Astrocyte (in vitro differentiated cells and primary cell): ENCODE results near the gene ADAM29. TPM values are rescaled to one million over a fixed set of nuclear protein-coding genes. Genes with fewer than 3 reads are reported as not detected.

Experiments used
- DNase-seq: peaks from one replicate; pipeline ENCODE4 v3.0.0-alpha.2; 2010; ENCODE audit warnings: low read depth
- FAIRE-seq: peaks from 2 replicates; lab custom pipeline; 2011; peaks lifted over from hg19 to GRCh38; lab: Jason Lieb, UNC
- H2AFZ ChIP-seq: 2 replicates; pipeline ENCODE4 v1.6.0; 2012; ENCODE audit warnings: low read depth, low read length, inconsistent platforms
- H3K27ac ChIP-seq: 2 replicates; pipeline ENCODE4 v1.5.1; 2011; ENCODE audit warnings: low read depth, low read length, inconsistent platforms
- H3K27me3 ChIP-seq: 2 replicates; pipeline ENCODE4 v1.6.0; 2011; ENCODE audit warnings: low read length, inconsistent platforms; ENCODE audit not compliant: insufficient read depth
- H3K36me3 ChIP-seq: 2 replicates; pipeline ENCODE4 v1.5.1; 2011; ENCODE audit warnings: low read length, inconsistent platforms; ENCODE audit not compliant: insufficient read depth
- H3K4me1 ChIP-seq: 2 replicates; pipeline ENCODE4 v1.5.1; 2011; ENCODE audit warnings: low read length, inconsistent platforms; ENCODE audit not compliant: insufficient read depth
- H3K4me2 ChIP-seq: 2 replicates; pipeline ENCODE4 v1.6.0; 2012; ENCODE audit warnings: low read length, inconsistent platforms
- H3K4me3 ChIP-seq: 2 replicates; pipeline ENCODE4 v1.5.1; 2011; ENCODE audit warnings: low read depth, mild to moderate bottlenecking, low read length, inconsistent platforms; ENCODE audit not compliant: insufficient read depth
- H3K79me2 ChIP-seq: 2 replicates; pipeline ENCODE4 v1.6.0; 2012; ENCODE audit warnings: mild to moderate bottlenecking, low read length, inconsistent platforms; ENCODE audit not compliant: insufficient read depth
- H3K9ac ChIP-seq: 2 replicates; pipeline ENCODE4 v1.6.0; 2012; ENCODE audit warnings: mild to moderate bottlenecking, low read length, inconsistent platforms
- H3K9me3 ChIP-seq: 2 replicates; pipeline ENCODE4 v1.5.1; 2012; ENCODE audit warnings: low read depth, mild to moderate bottlenecking, low read length, inconsistent platforms; ENCODE audit not compliant: insufficient read depth
- H4K20me1 ChIP-seq: 2 replicates; pipeline ENCODE4 v1.6.0; 2012; ENCODE audit warnings: low read length, inconsistent platforms; ENCODE audit not compliant: insufficient read depth
- H3K27ac Mint-ChIP-seq: one replicate; pipeline ENCODE4 v1.8.0; 2021; ENCODE audit warnings: mild to moderate bottlenecking, mixed read lengths; ENCODE audit not compliant: unreplicated experiment
- H3K27me3 Mint-ChIP-seq: one replicate; pipeline ENCODE4 v1.8.0; 2021; ENCODE audit warnings: low read depth, mixed read lengths; ENCODE audit not compliant: unreplicated experiment
- H3K36me3 Mint-ChIP-seq: one replicate; pipeline ENCODE4 v1.8.0; 2021; ENCODE audit warnings: low read depth, mixed read lengths; ENCODE audit not compliant: unreplicated experiment
- H3K4me1 Mint-ChIP-seq: one replicate; pipeline ENCODE4 v1.8.0; 2021; ENCODE audit warnings: low read depth, mixed read lengths; ENCODE audit not compliant: unreplicated experiment
- H3K4me3 Mint-ChIP-seq: one replicate; pipeline ENCODE4 v1.8.0; 2021; ENCODE audit warnings: mild to moderate bottlenecking, moderate library complexity, mixed read lengths; ENCODE audit not compliant: unreplicated experiment
- H3K9me3 Mint-ChIP-seq: one replicate; pipeline ENCODE4 v1.8.0; 2021; ENCODE audit warnings: mild to moderate bottlenecking, mixed read lengths; ENCODE audit not compliant: unreplicated experiment
- EZH2 ChIP-seq: IDR thresholded peaks from 2 replicates; pipeline ENCODE4 v1.6.1; 2012; ENCODE audit warnings: mild to moderate bottlenecking, low read length, inconsistent platforms; ENCODE audit not compliant: insufficient read depth
- total RNA-seq: library from RNA; stranded (reverse); gene quantifications from 2 replicates; pipeline ENCODE4 v1.2.1, GENCODE V29; 2021
- TF ChIP-seq, protein P1 (sequence below): IDR thresholded peaks from 2 replicates; pipeline ENCODE4 v1.5.1; 2011; ENCODE audit warnings: low read depth, mild to moderate bottlenecking, inconsistent platforms, low read length, moderate library complexity; ENCODE audit not compliant: insufficient read depth

ADAM29 gene
- total RNA-seq, 1 donor from 2014 or later = not detected

DNA sequence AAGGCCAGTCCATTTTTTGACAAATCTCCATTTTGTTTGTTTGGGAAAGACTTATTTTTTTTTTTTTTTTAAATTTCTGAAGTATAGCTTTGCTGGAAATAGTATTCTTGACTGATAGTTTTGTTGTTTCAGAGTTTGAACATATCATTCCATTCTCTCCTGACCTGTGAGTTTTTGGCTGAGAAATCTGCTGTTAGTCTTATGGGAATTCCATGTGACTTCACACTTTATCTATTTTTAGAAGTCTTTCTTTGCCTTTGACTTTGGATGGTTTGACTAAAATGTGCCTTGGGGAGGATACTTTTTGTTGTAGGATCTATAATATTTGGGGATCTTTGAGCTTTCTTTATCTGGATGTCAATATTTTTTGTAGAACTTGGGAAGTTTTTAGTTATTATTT, 10.7 kb upstream of the ADAM29 start:
- TF ChIP-seq, protein P1, sequence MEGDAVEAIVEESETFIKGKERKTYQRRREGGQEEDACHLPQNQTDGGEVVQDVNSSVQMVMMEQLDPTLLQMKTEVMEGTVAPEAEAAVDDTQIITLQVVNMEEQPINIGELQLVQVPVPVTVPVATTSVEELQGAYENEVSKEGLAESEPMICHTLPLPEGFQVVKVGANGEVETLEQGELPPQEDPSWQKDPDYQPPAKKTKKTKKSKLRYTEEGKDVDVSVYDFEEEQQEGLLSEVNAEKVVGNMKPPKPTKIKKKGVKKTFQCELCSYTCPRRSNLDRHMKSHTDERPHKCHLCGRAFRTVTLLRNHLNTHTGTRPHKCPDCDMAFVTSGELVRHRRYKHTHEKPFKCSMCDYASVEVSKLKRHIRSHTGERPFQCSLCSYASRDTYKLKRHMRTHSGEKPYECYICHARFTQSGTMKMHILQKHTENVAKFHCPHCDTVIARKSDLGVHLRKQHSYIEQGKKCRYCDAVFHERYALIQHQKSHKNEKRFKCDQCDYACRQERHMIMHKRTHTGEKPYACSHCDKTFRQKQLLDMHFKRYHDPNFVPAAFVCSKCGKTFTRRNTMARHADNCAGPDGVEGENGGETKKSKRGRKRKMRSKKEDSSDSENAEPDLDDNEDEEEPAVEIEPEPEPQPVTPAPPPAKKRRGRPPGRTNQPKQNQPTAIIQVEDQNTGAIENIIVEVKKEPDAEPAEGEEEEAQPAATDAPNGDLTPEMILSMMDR = no peak
- Histone ChIP-seq H4K20me1 (no peaks in the 10 kb centered on the region), H3K79me2 (no peaks in the 10 kb centered on the region), H3K4me1 (no peaks in the 10 kb centered on the region), H3K9ac (no peak overlapping the region), H3K27ac (no peak overlapping the region), H3K4me3 (no peak overlapping the region), H3K27me3 (no peaks in the 10 kb centered on the region), H3K36me3 (no peaks in the 10 kb centered on the region), H2AFZ (no peak overlapping the region), H3K9me3 (peaks cover 5% of the 10 kb centered on the region), H3K4me2 (no peak overlapping the region)
- no peak for DNase-seq
- no peak for FAIRE-seq
- H3K9me3 Mint-ChIP-seq = peaks cover 12% of the 10 kb centered on the region
- H3K4me3 Mint-ChIP-seq = no peak overlapping the region
- H3K27me3 Mint-ChIP-seq = no peaks in the 10 kb centered on the region
- peaks cover 2% of the 10 kb centered on the region for H3K4me1 Mint-ChIP-seq
- no peak overlapping the region for H3K27ac Mint-ChIP-seq
- peaks cover 1% of the 10 kb centered on the region for H3K36me3 Mint-ChIP-seq

DNA sequence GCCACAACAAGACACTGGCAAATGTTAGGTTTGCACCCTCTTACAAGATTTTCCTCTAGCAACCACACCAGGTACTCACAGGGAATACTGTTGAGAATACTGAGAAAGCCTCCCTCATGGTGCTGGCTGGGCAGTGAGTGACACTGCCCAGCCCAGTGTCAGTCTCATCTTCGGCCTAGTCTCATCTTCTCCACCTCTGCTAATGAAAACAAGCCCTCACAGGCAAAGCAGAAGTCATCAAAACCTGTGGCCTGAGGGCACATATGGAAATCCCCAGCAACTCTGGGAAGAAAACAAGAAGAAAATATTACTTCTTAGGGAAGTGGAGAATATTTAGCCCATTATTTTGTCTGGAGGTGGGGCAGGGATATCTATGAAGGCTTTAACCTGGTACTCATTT, 7.9 kb upstream of the ADAM29 start:
- no peak for FAIRE-seq
- no peak overlapping the region for H3K4me2 ChIP-seq
- no peaks in the 10 kb centered on the region for H3K27me3 Mint-ChIP-seq
- no peak overlapping the region for H3K9ac ChIP-seq
- H3K27ac Mint-ChIP-seq = no peak overlapping the region
- no peak overlapping the region for H3K4me3 Mint-ChIP-seq
- no peaks in the 10 kb centered on the region for H3K36me3 Mint-ChIP-seq
- no peak for DNase-seq
- H3K9me3 ChIP-seq = peaks cover 5% of the 10 kb centered on the region
- no peaks in the 10 kb centered on the region for H3K4me1 Mint-ChIP-seq
- H3K9me3 Mint-ChIP-seq = peaks cover 7% of the 10 kb centered on the region
- no peak overlapping the region for H3K27ac ChIP-seq
- H3K27me3 ChIP-seq = no peaks in the 10 kb centered on the region
- H3K4me3 ChIP-seq = no peak overlapping the region
- H2AFZ ChIP-seq = no peak overlapping the region
- H3K4me1 ChIP-seq = no peaks in the 10 kb centered on the region
- no peak for TF ChIP-seq EZH2
- TF ChIP-seq, protein P1 = no peak
- H3K36me3 ChIP-seq = no peaks in the 10 kb centered on the region
- H4K20me1 ChIP-seq = no peaks in the 10 kb centered on the region
- no peaks in the 10 kb centered on the region for H3K79me2 ChIP-seq

DNA sequence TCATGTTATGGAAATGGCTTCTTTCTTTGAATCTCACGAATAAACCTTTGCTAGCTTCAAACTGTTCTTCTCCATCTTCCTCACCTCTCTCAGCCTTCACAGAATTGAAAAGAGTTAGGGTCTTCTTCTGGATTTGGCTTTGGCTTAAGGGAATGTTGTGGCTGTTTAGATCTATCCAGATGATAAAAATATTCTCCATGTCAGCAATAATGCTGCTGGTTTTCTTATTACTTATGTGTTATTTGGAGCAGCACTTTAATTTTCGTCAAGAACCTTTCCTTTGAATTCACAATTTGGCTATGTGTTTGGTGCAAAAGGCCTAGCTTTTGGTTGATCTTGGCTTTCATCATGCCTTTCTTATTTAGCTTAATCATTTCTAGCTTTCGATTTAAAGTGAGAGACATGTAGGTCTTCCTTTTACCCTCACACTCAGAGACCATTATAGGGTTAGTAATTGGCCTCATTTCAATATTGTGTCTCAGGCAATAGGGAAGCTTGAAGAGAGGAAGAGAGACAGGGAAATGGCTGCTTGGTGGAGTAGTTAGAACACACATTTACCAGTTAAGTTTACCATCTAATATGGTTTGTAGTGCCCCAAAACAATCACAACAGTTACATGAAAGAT, 5.1 kb upstream of the ADAM29 start:
- no peak for FAIRE-seq
- Mint-ChIP-seq H3K36me3 (no peaks in the 10 kb centered on the region), H3K9me3 (peaks cover 3% of the 10 kb centered on the region)

More for the DNA sequence above, 5.1 kb upstream of the ADAM29 start:
- no peak overlapping the region for H2AFZ ChIP-seq
- H3K4me2 ChIP-seq = no peak overlapping the region
- no peak for TF ChIP-seq EZH2
- TF ChIP-seq, protein P1 = no peak
- H3K27me3 ChIP-seq = no peaks in the 10 kb centered on the region
- H3K27ac Mint-ChIP-seq = no peak overlapping the region
- no peak overlapping the region for H3K9ac ChIP-seq
- no peak overlapping the region for H3K4me3 ChIP-seq
- H3K4me1 Mint-ChIP-seq = no peaks in the 10 kb centered on the region
- no peaks in the 10 kb centered on the region for H3K36me3 ChIP-seq
- no peak overlapping the region for H3K27ac ChIP-seq
- no peaks in the 10 kb centered on the region for H4K20me1 ChIP-seq
- H3K27me3 Mint-ChIP-seq = no peaks in the 10 kb centered on the region
- no peak overlapping the region for H3K4me3 Mint-ChIP-seq
- no peaks in the 10 kb centered on the region for H3K4me1 ChIP-seq
- peaks cover 5% of the 10 kb centered on the region for H3K9me3 ChIP-seq
- no peak for DNase-seq
- no peaks in the 10 kb centered on the region for H3K79me2 ChIP-seq
